Erythroblast (primary cell): ENCODE measurements around the gene AGTPBP1.

Experiments used
- GATA1 ChIP-seq: IDR thresholded peaks from 2 replicates; pipeline ENCODE4 v1.6.1; 2011; ENCODE audit warnings: low read depth, mild to moderate bottlenecking, control low read depth, low read length, moderate library complexity
- POLR2A ChIP-seq: IDR thresholded peaks from 2 replicates; pipeline ENCODE4 v1.6.1; 2011; ENCODE audit warnings: mild to moderate bottlenecking, low read length

DNA sequence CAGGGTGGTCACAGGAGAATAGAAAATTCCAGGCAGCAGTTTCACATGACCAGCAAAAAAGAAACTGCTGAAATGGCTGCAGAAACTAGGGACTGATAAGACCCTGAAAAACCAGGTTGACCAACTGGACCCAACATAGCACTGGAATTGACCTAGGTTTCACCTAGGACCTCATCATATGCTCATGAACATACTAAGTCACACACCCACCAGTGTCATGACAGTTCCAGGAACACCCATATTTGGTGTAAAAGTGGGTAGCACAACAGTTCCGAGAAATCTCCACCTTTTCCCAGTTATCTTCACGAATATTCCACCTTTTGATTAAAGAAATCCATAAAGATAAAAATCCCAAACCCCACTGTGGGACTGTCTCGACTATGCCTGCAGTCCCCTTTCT, 182.2 kb downstream of the AGTPBP1 start:
- TF ChIP-seq POLR2A (no peak), GATA1 (no peak)
